GM12875 (cell line): ENCODE data around the gene STIP1.

Source experiments
- H3K4me3 ChIP-seq: one replicate; pipeline ENCODE4 v1.5.1; 2011; ENCODE audit warnings: low read depth, low read length, control low read depth
- TF ChIP-seq, protein P1 (sequence below): IDR thresholded peaks from 2 replicates; pipeline ENCODE4 v1.5.1; 2011; ENCODE audit warnings: low read depth, mild to moderate bottlenecking, control low read depth, inconsistent platforms, low read length, moderate library complexity, borderline replicate concordance; ENCODE audit not compliant: insufficient read depth

Gene STIP1

DNA sequence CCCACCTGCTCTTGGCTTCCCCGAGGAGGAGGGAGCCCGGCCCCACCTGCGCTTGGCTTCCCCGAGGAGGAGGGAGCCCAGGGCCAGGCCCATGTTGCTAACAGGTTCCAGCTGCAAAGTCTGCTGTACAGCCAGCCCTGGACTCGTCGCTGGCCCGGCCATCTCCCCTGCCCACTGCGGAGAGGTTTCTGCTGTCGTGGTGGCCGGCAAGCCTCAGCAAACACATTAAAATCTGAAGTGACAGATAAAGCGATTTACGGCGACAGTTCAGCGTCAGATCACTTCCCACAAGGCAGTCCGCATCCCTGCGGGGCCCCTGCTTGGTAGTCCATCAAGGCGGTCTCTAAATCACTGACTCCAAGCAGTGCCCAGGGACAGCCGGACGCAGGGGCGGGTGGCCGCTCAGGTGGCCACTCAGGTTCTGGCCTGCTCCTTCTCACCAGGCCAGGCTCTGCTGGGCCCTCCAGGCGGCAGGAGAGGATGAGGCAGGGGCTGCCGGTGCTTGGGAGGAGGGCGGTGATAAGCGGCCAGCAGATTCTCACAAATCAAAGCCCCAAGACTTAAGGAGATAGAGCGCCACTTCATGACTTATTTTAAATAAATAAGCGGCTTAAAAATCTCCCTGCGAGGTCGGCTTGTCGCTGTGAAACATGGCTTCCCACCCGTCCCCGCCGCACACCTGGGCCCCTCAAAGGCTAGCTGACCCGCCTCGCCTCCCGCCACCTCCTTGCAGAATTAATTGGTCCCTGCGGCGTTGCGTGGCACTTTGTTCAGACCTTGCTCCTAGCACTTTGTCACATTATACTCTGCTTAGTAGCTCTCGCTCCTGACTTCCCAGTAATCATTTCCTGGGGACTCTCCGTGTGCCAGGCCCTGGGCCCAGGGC lies 41.1 kb upstream of the STIP1 start:
- TF ChIP-seq, protein P1, sequence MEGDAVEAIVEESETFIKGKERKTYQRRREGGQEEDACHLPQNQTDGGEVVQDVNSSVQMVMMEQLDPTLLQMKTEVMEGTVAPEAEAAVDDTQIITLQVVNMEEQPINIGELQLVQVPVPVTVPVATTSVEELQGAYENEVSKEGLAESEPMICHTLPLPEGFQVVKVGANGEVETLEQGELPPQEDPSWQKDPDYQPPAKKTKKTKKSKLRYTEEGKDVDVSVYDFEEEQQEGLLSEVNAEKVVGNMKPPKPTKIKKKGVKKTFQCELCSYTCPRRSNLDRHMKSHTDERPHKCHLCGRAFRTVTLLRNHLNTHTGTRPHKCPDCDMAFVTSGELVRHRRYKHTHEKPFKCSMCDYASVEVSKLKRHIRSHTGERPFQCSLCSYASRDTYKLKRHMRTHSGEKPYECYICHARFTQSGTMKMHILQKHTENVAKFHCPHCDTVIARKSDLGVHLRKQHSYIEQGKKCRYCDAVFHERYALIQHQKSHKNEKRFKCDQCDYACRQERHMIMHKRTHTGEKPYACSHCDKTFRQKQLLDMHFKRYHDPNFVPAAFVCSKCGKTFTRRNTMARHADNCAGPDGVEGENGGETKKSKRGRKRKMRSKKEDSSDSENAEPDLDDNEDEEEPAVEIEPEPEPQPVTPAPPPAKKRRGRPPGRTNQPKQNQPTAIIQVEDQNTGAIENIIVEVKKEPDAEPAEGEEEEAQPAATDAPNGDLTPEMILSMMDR = no peak
- no peak overlapping the region for H3K4me3 ChIP-seq

DNA sequence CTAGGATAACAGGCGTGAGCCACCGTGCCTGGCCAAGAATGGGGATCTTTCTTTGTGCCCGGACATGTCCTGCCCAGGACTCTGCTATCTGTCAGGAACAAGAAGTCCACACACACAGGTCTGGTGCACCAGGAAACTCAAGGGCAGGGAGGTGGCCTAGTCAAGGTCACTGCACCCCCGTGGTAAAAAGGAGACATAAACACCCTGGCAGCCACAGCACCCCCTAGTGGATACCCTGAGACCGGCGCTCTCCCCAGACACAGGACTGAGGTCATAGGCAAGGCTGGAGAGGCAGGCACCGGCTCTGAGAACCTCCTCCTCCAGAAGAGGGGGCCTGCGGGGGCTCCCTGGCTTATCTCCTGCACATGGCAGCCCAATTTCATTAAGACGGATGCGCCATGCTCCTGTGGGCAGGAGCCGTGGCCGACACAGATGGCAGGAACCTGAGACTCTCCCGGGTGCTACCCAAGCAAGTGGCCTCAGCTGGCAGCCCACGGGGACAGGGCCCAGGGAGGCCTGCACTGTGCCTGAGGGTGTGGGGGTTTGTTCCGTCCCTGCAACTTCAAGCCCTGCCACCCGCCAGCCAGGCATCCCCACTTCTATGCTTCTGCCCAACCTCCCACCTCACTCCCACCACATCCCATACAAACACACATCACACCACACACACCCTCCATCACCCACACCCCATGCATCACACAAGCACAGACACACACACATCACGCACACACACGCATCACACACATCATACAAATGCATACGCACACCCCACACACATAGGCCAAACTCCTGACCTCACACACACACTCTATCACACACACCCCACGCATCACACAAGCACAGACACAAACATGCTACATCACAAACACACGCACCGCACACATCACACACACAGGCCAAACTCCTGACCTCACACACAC lies 39.7 kb upstream of the STIP1 start:
- TF ChIP-seq, protein P1 = peak; percentile 87
- no peak overlapping the region for H3K4me3 ChIP-seq

DNA sequence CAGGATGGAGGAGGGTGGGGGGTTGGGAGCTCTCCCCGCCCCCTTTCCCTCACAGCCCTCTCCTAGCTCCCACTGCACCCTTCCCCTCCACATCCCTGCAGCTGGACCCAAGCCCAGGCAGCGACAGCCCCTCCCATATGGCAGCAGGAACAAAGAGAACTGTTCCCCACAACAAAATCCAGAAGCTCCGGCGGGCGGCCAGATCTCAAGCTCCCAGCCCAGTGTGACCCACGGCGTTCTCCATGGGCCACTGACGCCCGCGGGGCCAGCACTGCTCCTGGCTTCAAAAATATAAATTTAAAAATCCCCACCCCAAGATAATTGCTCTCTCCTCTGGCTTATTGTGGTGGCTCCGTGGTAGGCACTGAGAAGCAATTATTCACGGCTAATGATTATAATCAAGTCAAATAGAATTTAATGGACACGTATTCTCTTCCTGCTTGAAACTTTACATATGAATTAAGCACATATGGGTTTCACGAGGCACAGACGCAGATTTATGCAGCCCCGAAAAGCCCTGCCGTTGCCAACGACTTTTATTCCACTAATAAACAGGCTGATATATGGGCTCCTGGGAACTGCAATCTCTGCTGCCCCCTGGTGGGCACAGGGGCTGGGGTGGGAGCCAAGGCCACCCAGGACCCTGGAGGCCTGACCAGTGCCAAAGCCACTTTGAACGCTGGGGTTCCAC lies 37.6 kb upstream of the STIP1 start:
- TF ChIP-seq, protein P1 = peak; percentile 82
- no peak overlapping the region for H3K4me3 ChIP-seq

DNA sequence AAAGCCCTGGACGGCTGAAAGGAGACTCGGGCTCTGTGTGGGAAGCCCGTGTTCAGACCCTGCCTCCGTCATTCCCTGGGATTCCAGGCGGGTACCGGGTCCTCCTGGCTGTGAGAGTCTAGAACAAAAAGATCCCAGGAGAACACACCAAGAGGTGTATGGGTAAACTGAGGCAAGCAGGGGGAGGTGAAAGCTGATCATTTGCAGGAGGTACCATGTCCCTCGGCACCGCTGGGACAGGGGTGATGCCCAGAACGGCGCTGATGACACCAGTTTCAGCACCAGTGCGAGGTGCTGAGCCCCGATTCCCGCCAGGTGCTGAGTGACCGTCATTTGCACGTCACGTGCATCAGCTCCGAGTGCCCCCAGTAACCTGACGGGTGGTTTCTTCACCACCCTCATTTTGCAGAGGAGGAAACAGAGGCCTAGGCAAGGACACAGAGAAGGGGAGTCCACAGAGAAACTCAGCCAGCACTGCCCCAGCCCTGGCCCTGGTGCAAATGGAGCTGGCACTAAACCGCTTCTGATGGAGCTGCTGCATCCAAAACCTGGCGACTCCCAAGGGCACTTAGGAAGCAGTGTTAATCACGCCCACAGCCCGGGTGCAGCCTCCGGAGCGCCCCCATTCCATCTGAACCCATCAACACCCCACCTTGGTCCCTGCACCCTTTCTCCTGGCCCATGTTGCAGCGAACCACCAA lies 36.9 kb upstream of the STIP1 start:
- TF ChIP-seq, protein P1 = no peak
- no peak overlapping the region for H3K4me3 ChIP-seq

DNA sequence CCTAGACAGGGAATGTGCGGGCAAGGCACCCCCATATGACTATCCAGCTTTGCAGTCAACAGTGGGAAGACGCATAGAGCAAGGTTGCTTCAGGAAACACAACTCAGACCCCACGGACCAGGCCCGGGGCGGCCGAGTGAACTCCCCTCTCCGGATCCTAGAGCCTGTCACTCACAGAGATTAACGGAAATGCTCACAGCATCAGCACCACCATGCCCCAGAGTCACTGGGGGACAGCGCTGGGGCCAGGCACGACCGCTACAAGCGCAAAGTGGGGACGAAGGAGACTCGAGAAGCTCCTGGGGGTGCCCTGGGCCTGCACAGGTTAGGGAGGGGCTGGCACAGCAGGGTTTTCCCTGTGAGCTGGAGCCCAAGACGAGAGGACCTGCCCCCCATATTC lies 35.9 kb upstream of the STIP1 start:
- no peak overlapping the region for H3K4me3 ChIP-seq

More for the DNA sequence above, 35.9 kb upstream of the STIP1 start:
- TF ChIP-seq, protein P1 = no peak
